ENCODE data around the gene IL17REL. TPM values are rescaled to one million over a fixed set of nuclear protein-coding genes. Genes with fewer than 3 reads are reported as not detected.

IL17REL gene
- total RNA-seq, 4 donors from 2014 or later: not detected

DNA sequence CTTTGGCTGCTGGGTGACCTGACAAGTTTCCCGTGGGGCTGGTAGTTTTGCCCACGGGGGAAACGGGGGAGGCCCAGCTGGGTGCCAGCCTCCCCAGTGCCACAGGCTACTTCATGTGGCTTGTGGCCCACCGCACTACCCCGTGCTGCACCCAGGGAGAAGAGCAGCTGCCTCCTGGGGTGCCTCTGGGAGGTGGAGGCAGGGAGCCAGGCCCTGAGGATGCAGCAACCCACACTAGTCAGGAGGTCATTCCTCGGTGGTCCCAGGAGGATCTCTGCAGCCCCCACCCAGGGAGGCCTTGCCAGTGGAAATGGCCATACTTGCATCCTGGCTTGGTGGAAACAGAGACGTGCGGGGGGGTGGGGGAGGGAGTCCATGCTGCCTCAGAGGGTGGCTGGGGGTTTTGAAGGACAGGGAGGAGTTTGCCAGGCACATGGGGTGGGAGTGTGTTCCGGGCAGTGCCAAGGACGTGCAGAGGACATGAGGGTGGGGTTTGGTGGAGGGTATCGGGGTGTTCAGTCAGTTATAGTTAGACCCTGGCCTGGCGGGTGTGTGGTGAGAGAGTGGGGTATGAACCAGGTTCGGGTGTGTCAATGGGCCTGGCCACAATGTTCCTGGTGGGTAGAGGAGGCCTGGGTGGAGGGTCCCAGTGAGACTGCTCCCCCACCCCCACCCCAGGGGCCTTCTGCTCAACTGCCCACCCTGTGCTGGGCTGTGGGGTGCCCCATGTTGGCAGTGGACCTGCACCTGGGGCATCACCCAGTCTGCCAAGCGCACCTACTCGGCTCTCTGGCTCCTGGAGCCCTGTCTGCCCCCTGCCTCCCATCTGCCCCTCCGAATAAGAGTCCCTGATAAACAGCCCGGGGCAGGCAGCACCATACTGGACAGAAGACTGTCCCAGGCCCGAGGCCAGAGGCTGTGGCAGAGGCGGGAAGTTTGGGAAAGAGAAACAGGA, 48.2 kb downstream of the IL17REL start:
- Histone ChIP-seq H3K36me3 (peaks cover 20 to 29% of the 10 kb centered on the region in 2 donors), H3K9me3 (no peaks in the 10 kb centered on the region), H3K4me3 (replicated peaks in 1 of 3) (peak overlapping the region in 1 of 3 donors; percentile 83), H3K27me3 (no peaks in the 10 kb centered on the region), H3K4me1 (peaks cover 46 to 73% of the 10 kb centered on the region in 2 donors), H3K27ac (peak overlapping the region; percentile 44 to 97 (median 96))
- intact Hi-C loops (cut with DNase I): no loop called here
- TF ChIP-seq POLR2A (IDR thresholded peaks at IDR 0.05): no peak
- TF ChIP-seq, protein P1, sequence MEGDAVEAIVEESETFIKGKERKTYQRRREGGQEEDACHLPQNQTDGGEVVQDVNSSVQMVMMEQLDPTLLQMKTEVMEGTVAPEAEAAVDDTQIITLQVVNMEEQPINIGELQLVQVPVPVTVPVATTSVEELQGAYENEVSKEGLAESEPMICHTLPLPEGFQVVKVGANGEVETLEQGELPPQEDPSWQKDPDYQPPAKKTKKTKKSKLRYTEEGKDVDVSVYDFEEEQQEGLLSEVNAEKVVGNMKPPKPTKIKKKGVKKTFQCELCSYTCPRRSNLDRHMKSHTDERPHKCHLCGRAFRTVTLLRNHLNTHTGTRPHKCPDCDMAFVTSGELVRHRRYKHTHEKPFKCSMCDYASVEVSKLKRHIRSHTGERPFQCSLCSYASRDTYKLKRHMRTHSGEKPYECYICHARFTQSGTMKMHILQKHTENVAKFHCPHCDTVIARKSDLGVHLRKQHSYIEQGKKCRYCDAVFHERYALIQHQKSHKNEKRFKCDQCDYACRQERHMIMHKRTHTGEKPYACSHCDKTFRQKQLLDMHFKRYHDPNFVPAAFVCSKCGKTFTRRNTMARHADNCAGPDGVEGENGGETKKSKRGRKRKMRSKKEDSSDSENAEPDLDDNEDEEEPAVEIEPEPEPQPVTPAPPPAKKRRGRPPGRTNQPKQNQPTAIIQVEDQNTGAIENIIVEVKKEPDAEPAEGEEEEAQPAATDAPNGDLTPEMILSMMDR (IDR thresholded peaks at IDR 0.05): no peak
- peak in 1 of 2 donors; percentile 3 for DNase-seq
- 73 to 82% methylated on average over 14 to 16 of the region's 19 CpGs for WGBS, 2 donors

DNA sequence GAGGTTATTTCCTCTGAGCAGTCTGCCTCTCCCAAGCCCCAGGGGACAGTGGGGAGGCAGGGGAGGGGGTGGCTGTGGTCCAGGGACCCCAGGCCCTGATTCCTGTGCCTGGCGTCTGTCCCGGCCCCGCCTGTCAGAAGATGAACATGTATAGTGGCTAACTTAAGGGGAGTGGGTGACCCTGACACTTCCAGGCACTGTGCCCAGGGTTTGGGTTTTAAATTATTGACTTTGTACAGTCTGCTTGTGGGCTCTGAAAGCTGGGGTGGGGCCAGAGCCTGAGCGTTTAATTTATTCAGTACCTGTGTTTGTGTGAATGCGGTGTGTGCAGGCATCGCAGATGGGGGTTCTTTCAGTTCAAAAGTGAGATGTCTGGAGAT, 48.9 kb downstream of the IL17REL start:
- TF ChIP-seq, protein P1 (IDR thresholded peaks at IDR 0.05): no peak
- no peak for TF ChIP-seq POLR2A (IDR thresholded peaks at IDR 0.05)
- H3K4me3 ChIP-seq (replicated peaks in 1 of 3): peak overlapping the region in 1 of 3 donors; percentile 83
- H3K9me3 ChIP-seq: no peaks in the 10 kb centered on the region
- no peaks in the 10 kb centered on the region for H3K27me3 ChIP-seq
- 70% methylated on average over 6 of the region's 6 CpGs for WGBS, 2 donors
- peak overlapping the region; percentile 30 to 97 (median 96) for H3K27ac ChIP-seq
- peaks cover 49 to 73% of the 10 kb centered on the region in 2 donors for H3K4me1 ChIP-seq
- DNase-seq: peak in 1 of 2 donors; percentile 19
- intact Hi-C loops (cut with DNase I): no loop called here
- H3K36me3 ChIP-seq: peaks cover 20 to 29% of the 10 kb centered on the region in 2 donors

- peak overlapping the region in 2 of 3 donors; percentile 17 to 83 for H3K4me3 ChIP-seq (replicated peaks in 1 of 3)
Measured at GRCh38 chr22:49962751-49963646, 49.6 kb downstream of the IL17REL start.

DNA sequence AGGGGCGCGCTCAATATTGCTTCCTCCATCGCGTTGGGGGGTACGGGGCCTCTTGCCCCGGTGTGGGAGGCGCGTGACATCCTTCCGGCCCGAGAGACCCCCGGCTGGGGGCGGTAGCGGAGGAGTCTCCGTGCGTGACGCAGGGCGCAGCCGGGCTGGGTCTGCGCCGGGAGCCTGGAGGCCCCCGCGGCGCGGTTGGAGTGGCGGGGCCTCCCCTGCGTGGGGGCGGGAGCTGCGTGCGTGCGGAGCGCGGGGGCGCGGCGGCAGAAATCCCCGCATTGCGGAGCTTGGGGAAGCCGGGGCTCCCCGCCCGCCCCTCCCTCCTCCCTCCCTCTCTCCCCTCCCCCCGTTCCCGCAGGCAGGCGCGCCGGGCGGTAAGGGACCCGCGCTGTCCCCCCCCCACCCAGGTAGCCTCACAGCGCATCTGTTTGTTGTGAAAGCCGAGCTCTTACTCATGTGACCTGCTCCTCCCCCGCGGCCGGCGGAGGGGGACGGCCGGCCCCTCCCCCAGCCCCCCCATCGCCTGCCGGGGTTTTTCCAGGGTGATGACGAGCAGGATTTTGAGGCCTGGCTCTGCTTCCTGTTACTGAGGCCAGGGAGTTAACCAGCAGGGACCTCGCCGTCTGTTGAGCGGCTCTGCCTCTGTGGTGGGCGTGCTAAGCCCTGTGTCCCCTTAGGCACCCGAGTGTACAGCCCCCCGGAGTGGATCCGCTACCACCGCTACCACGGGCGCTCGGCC, 50.4 kb downstream of the IL17REL start:
- intact Hi-C loops (cut with DNase I): no loop called here
- TF ChIP-seq, protein P1 (IDR thresholded peaks at IDR 0.05): no peak
- peak in 1 of 2 donors; percentile 64 for TF ChIP-seq POLR2A (IDR thresholded peaks at IDR 0.05)
- Histone ChIP-seq H3K9me3 (no peaks in the 10 kb centered on the region), H3K4me1 (peaks cover 41 to 60% of the 10 kb centered on the region in 2 donors), H3K27me3 (no peaks in the 10 kb centered on the region), H3K27ac (peak overlapping the region; percentile 96 to 97 (median 97)), H3K36me3 (peaks cover 20 to 29% of the 10 kb centered on the region in 2 donors), H3K4me3 (replicated peaks in 1 of 3) (peak overlapping the region; percentile 83 to 96 (median 87))
- DNase-seq: peak; percentile 88 to 89
- WGBS, 2 donors: 34 to 73% methylated on average over 6 to 13 of the region's 70 CpGs

More at GRCh38 chr22:49962751-49963646, 49.6 kb downstream of the IL17REL start:
- TF ChIP-seq, protein P1 (IDR thresholded peaks at IDR 0.05): no peak
- no peak for TF ChIP-seq POLR2A (IDR thresholded peaks at IDR 0.05)
- Histone ChIP-seq H3K36me3 (peaks cover 20 to 29% of the 10 kb centered on the region in 2 donors), H3K27ac (peak overlapping the region; percentile 96 to 97 (median 97)), H3K27me3 (no peaks in the 10 kb centered on the region), H3K4me1 (peaks cover 49 to 68% of the 10 kb centered on the region in 2 donors), H3K9me3 (no peaks in the 10 kb centered on the region)
- intact Hi-C loops (cut with DNase I): no loop called here
- peak in 1 of 2 donors; percentile 20 for DNase-seq
- 79 to 83% methylated on average over 35 to 45 of the region's 63 CpGs for WGBS, 2 donors
